ENCODE measurements around the gene CLEC18B.
A peak's percentile ranks its signal among the peaks of the same experiment; 100 is the strongest.
"Not testable (repeated sequence)": the region's sequence is repeated elsewhere in the genome, so short reads cannot be mapped to it uniquely, and the experiment has no call there.

Gene CLEC18B

GRCh38 chr16:74443624-74444346 is 22.5 kb upstream of the CLEC18B start:
- DNase-seq = not testable (repeated sequence)

- DNase-seq = no peak
Measured at GRCh38 chr16:74439685-74440084, 18.4 kb upstream of the CLEC18B start.

GRCh38 chr16:74438492-74438979 is 17.3 kb upstream of the CLEC18B start:
- DNase-seq = no peak

GRCh38 chr16:74431516-74431915 is 10.2 kb upstream of the CLEC18B start:
- no peak for DNase-seq

GRCh38 chr16:74430036-74430712 is 8.9 kb upstream of the CLEC18B start:
- peak in 1 of 2 experiments; percentile 39 for DNase-seq

- not testable (repeated sequence) for DNase-seq
Measured at GRCh38 chr16:74428493-74428892, 7.2 kb upstream of the CLEC18B start.

GRCh38 chr16:74425751-74426150 is 4.5 kb upstream of the CLEC18B start:
- DNase-seq = not testable (repeated sequence)

- not testable (repeated sequence) for DNase-seq
Measured at GRCh38 chr16:74423721-74424120, 2.4 kb upstream of the CLEC18B start.

- DNase-seq = not testable (repeated sequence)
Measured at GRCh38 chr16:74422086-74422485, 808 bp upstream of the CLEC18B start.

GRCh38 chr16:74421482-74421785 is 156 bp upstream of the CLEC18B start:
- not testable (repeated sequence) for DNase-seq

GRCh38 chr16:74419811-74420210 is 1.5 kb downstream of the CLEC18B start:
- DNase-seq = not testable (repeated sequence)

GRCh38 chr16:74417897-74418296 is 3.4 kb downstream of the CLEC18B start:
- not testable (repeated sequence) for DNase-seq

- not testable (repeated sequence) for DNase-seq
Measured at GRCh38 chr16:74413920-74414319, 7.4 kb downstream of the CLEC18B start.

- not testable (repeated sequence) for DNase-seq
Measured at GRCh38 chr16:74413485-74413884, 7.8 kb downstream of the CLEC18B start.

- not testable (repeated sequence) for DNase-seq
Measured at GRCh38 chr16:74412775-74413390, 8.4 kb downstream of the CLEC18B start.

GRCh38 chr16:74412138-74412774 is 9.0 kb downstream of the CLEC18B start:
- not testable (repeated sequence) for DNase-seq

- not testable (repeated sequence) for DNase-seq
Measured at GRCh38 chr16:74410981-74411380, 10.3 kb downstream of the CLEC18B start.

GRCh38 chr16:74410057-74410957 is 11.0 kb downstream of the CLEC18B start:
- DNase-seq = not testable (repeated sequence)

- not testable (repeated sequence) for DNase-seq
Measured at GRCh38 chr16:74409185-74409981, 11.9 kb downstream of the CLEC18B start.

GRCh38 chr16:74407362-74407705 is 13.9 kb downstream of the CLEC18B start:
- DNase-seq = not testable (repeated sequence)

Data from NCI-H446 (cell line).